ENCODE data around the gene ZNF415.
A peak's percentile ranks its signal among the peaks of the same experiment; 100 is the strongest.
"Not testable (repeated sequence)": the region's sequence is repeated elsewhere in the genome, so short reads cannot be mapped to it uniquely, and the experiment has no call there.

The ZNF415 gene

DNA sequence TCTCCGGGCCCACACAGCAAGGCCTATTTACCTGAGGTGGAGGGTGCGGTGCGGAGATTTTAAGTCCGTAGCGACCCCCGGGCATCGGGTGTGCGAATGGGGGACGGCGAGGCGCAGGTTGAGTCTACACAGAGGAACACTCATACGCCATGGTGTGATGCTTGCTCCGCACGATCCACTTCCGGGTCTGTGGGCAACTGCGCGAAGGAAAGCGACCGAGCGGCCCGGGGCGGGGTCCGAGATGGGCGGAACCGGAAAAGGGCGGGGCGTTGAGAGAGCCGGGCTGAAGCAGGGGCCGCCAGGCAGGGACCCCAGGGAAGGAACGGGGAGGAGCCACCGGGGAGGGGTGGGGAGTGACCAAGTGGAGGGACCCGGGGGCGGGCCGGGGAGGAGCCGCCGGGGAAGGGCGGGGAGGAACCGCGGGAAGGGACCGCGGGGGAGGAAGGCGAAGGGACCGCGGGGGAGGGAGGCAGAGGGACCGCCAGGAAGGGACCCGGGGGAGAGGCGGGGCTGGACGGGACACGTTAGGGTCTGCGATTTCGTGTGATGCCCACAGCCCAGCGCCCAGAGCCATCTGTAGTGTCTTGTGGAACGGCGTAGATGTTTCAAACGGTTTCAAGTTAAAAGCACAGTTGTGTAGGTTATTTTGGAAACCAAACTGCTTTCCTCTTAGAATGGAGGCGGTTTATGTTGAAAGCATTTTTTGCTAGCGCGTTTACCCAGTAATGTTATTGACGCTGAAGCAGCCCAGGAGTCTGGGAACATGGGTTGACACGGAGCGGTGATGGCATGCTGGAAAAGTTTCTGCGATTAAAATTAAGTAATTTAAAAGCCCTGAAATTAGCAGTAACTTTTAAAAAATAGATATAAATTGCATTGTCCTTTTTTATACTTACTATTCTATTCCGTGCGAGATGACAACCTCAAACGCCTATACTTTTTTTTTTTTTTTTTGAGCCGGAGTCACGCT, 29.2 kb downstream of the ZNF415 start, which contains the start of gene ZNF160:
Gene ZNF160, minus strand, starts transcription at position 189 of the 970 bp plus-strand sequence. CDS start 17,146 bp downstream, outside the sequence.
- in situ Hi-C loops (cut with HindIII; ENCODE audit: low sequenced_read_pairs): no loop called here
- H3K4me3 ChIP-seq (ENCODE audit: low read depth, low read length): peak within 1 kb of the TSS; percentile 93
- DNase-seq (ENCODE audit: low read depth): peak; percentile 87

DNA sequence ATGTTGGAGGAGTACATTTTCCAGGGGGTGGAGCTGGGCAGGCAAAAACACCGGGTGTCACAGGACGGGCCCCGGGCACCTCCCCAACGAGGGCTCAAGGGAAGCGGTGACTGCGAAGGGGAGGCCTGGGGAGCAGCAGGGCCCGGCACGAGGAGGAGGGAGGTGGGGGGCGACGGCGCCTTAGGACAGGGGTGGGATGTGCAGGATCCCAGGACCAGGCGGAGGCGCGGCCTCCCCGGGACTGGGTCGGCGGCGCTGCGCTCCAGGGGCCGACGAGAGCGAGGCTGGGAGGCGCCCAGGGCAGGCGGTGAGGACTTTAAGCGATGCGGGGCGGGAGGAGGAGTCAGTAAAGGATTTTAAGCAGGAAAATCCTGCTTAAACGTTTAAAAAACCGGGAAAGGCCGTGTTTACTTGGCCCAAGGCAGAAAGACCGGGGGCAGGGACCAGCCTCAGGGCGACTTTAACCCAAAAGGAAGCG, 29.9 kb downstream of the ZNF415 start:
- H3K4me3 ChIP-seq (ENCODE audit: low read depth, low read length): peak overlapping the region; percentile 93
- TF ChIP-seq, protein P1, sequence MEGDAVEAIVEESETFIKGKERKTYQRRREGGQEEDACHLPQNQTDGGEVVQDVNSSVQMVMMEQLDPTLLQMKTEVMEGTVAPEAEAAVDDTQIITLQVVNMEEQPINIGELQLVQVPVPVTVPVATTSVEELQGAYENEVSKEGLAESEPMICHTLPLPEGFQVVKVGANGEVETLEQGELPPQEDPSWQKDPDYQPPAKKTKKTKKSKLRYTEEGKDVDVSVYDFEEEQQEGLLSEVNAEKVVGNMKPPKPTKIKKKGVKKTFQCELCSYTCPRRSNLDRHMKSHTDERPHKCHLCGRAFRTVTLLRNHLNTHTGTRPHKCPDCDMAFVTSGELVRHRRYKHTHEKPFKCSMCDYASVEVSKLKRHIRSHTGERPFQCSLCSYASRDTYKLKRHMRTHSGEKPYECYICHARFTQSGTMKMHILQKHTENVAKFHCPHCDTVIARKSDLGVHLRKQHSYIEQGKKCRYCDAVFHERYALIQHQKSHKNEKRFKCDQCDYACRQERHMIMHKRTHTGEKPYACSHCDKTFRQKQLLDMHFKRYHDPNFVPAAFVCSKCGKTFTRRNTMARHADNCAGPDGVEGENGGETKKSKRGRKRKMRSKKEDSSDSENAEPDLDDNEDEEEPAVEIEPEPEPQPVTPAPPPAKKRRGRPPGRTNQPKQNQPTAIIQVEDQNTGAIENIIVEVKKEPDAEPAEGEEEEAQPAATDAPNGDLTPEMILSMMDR (IDR thresholded peaks at IDR 0.05; ENCODE audit: low read depth, low read length, missing control alignments): no peak
- in situ Hi-C loops (cut with HindIII; ENCODE audit: low sequenced_read_pairs): no loop called here
- no peak for DNase-seq (ENCODE audit: low read depth)

More for the DNA sequence above, 29.2 kb downstream of the ZNF415 start, which contains the start of gene ZNF160:
- TF ChIP-seq, protein P1 (IDR thresholded peaks at IDR 0.05; ENCODE audit: low read depth, low read length, missing control alignments): no peak

DNA sequence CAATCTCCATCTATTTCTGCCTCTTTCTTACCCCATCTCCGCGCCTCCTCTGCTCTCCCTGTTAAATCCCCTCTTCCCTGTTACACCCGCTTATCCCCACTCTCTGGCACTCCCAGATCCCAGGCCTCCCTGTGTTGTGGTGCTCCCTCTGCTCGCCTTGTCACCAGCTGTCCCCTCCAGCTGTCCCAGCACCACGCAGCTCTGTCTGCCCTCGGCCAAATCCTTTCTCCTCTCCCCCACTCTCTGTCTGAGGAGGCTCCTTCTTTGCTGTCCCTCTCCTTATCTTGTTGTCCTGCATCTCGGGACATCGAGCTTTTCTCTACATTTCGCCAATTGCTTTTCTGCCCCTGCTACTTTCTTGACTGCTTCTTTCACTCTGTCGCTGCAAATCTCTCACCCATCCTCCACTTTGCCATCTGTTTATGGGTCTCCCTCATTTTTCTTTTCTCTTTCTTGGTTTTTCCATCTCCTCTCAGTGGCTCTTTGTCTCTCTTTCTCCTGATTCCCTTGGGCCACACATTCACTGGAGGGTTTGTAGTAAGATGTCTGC, 30.4 kb downstream of the ZNF415 start:
- no peak for DNase-seq (ENCODE audit: low read depth)
- TF ChIP-seq, protein P1 (IDR thresholded peaks at IDR 0.05; ENCODE audit: low read depth, low read length, missing control alignments): no peak
- in situ Hi-C loops (cut with HindIII; ENCODE audit: low sequenced_read_pairs): no loop called here
- H3K4me3 ChIP-seq (ENCODE audit: low read depth, low read length): peak overlapping the region; percentile 93

- in situ Hi-C loops (cut with HindIII; ENCODE audit: low sequenced_read_pairs): no loop called here
- no peak overlapping the region for H3K4me3 ChIP-seq (ENCODE audit: low read depth, low read length)
- TF ChIP-seq, protein P1 (IDR thresholded peaks at IDR 0.05; ENCODE audit: low read depth, low read length, missing control alignments): no peak
- DNase-seq (ENCODE audit: low read depth): no peak
Observed at GRCh38 chr19:53101518-53101917, 31.2 kb downstream of the ZNF415 start.

GRCh38 chr19:53098570-53098969, 34.1 kb downstream of the ZNF415 start:
- DNase-seq (ENCODE audit: low read depth); in situ Hi-C loops (cut with HindIII; ENCODE audit: low sequenced_read_pairs); H3K4me3 ChIP-seq (ENCODE audit: low read depth, low read length): not testable (repeated sequence)

GRCh38 chr19:53096982-53097690, 35.6 kb downstream of the ZNF415 start:
- H3K4me3 ChIP-seq (ENCODE audit: low read depth, low read length); in situ Hi-C loops (cut with HindIII; ENCODE audit: low sequenced_read_pairs); DNase-seq (ENCODE audit: low read depth): not testable (repeated sequence)

- in situ Hi-C loops (cut with HindIII; ENCODE audit: low sequenced_read_pairs); H3K4me3 ChIP-seq (ENCODE audit: low read depth, low read length); DNase-seq (ENCODE audit: low read depth): not testable (repeated sequence)
Observed at GRCh38 chr19:53096579-53096978, 36.1 kb downstream of the ZNF415 start.
